Right lobe of liver (tissue), 6 donors: ENCODE measurements around the gene CTRB2. TPM values are rescaled to one million over a fixed set of nuclear protein-coding genes. Genes with fewer than 3 reads are reported as not detected.

Source experiments
- ATAC-seq, 4 donors: fragments of 200-7000 bp; cut with Tn5 transposase; one replicate each; pipeline ENCODE4 v1.9.1; 2020; ENCODE audit warnings: mild to moderate bottlenecking in 4 of 4, moderate library complexity in 4 of 4
- DNase-seq, 3 donors: peaks; one replicate each; pipeline ENCODE4 v3.0.0-alpha.2; 2020
- H3K27ac ChIP-seq, 3 donors: fragments of 200-600 bp; one replicate each; pipeline ENCODE4 v1.8.0; 2022
- H3K27me3 ChIP-seq, 2 donors: fragments of 200-600 bp; one replicate each; pipeline ENCODE4 v1.8.0; 2022
- H3K36me3 ChIP-seq, 4 donors: fragments of 200-600 bp; sonication (generic) in 1 of 4; one replicate each; pipeline versions ENCODE4 v1.5.1 to v1.8.0; 2017 to 2022; ENCODE audit warnings: control low read depth in 1 of 4
- H3K4me1 ChIP-seq, 4 donors: fragments of 200-600 bp; sonication (generic) in 1 of 4; one replicate each; pipeline versions ENCODE4 v1.5.1 to v1.8.0; 2017 to 2022; ENCODE audit warnings: control low read depth in 1 of 4
- H3K4me3 ChIP-seq, 3 donors: fragments of 200-600 bp; one replicate each; pipeline ENCODE4 v1.8.0; 2022
- H3K9me3 ChIP-seq, 4 donors: fragments of 200-600 bp; sonication (generic) in 1 of 4; one replicate each; pipeline versions ENCODE4 v1.5.1 to v1.8.0; 2017 to 2022; ENCODE audit warnings: control low read depth in 1 of 4
- POLR2A ChIP-seq: fragments of 450-650 bp; IDR thresholded peaks from one replicate; pipeline ENCODE4 v1.6.1; 2017; ENCODE audit warnings: antibody characterized with exemption, mild to moderate bottlenecking
- WGBS: methylation state at CpG from one replicate; pipeline ENCODE4 v1.1.6; 2018; ENCODE audit warnings: low coverage, low lambda C conversion rate; ENCODE audit not compliant: insufficient coverage; ENCODE audit errors: missing lambda C conversion rate; 5-methylcytosine and 5-hydroxymethylcytosine counted together
- intact Hi-C, 2 donors: fragments of 100-400 bp; cut with DNase I; formaldehyde crosslinking; loops; one replicate each; pipeline versions ENCODE4 v1.11.2 to v1.14.1; 2022
- total RNA-seq, 6 experiments: library from RNA; depleted of rRNA in 2 of 6; stranded (reverse); fragments of >200 nt in 2 of 6; fragmentation: NEBNext Ultra II Directional in 3 of 6; extraction: Animal tissue kit (Norgen Biotek cat#: 25700) in 3 of 6; gene quantifications; one replicate each; pipeline versions ENCODE4 v1.1.0 to v1.2.4, GENCODE V29; 2016 to 2023
- TF ChIP-seq, protein P1 (sequence below), 4 donors: fragments of 200-600 bp in 3 of 4; fragments of 450-650 bp in 1 of 4; IDR thresholded peaks; one replicate each; pipeline versions ENCODE4 v1.5.1 to v1.8.0; 2016 to 2022; ENCODE audit warnings: antibody characterized with exemption in 4 of 4, mild to moderate bottlenecking in 2 of 4
- donor health status: DM: no; HTN: yes; CAD: no.
- donor health status: DM: no; HTN: no; CAD: no.
- donor health status: DM: no; HTN: no; CAD: no.
- donor health status: DM: no; HTN: yes; CAD: no.
- donor health status: DM: no; HTN: yes; CAD: no.

The CTRB2 gene
- total RNA-seq, 6 experiments from 2014 or later, result not detected

DNA sequence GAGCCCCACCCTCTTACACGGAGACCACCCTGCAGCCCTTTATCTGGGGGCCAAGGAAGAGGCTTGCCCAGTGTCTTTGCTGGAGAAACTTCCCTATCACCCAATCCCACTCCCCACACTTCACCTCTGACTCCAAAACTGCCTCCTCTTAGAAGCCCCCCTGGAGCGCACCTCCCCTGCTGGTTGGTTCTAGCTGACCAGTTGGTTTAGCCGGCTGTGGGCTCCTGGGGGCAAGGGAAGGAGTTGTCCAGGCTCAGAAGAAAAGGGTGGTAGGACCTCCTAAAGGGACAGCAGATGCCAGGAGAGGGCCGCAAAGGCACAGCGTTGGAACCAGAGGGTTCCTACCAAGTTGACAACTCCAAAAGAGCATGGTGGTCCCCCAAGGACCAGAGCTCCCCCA lies 42.5 kb upstream of the CTRB2 start:
- intact Hi-C loops, result no loop called here
- no peaks in the 10 kb centered on the region for H3K27me3 ChIP-seq
- no peak for ATAC-seq
- no peaks in the 10 kb centered on the region for H3K36me3 ChIP-seq
- H3K4me3 ChIP-seq, result peak overlapping the region; percentile 81 to 89 (median 87)
- peak overlapping the region; percentile 60 to 87 (median 75) for H3K27ac ChIP-seq
- TF ChIP-seq, protein P1, sequence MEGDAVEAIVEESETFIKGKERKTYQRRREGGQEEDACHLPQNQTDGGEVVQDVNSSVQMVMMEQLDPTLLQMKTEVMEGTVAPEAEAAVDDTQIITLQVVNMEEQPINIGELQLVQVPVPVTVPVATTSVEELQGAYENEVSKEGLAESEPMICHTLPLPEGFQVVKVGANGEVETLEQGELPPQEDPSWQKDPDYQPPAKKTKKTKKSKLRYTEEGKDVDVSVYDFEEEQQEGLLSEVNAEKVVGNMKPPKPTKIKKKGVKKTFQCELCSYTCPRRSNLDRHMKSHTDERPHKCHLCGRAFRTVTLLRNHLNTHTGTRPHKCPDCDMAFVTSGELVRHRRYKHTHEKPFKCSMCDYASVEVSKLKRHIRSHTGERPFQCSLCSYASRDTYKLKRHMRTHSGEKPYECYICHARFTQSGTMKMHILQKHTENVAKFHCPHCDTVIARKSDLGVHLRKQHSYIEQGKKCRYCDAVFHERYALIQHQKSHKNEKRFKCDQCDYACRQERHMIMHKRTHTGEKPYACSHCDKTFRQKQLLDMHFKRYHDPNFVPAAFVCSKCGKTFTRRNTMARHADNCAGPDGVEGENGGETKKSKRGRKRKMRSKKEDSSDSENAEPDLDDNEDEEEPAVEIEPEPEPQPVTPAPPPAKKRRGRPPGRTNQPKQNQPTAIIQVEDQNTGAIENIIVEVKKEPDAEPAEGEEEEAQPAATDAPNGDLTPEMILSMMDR (IDR thresholded peaks at IDR 0.05), result no peak
- TF ChIP-seq POLR2A, result no peak
- WGBS, result no CpG with 5 or more reads among the region's 5 CpGs
- H3K9me3 ChIP-seq, result no peaks in the 10 kb centered on the region
- DNase-seq, result no peak
- peaks cover 0 to 61% (median 27%) of the 10 kb centered on the region in 4 donors for H3K4me1 ChIP-seq

DNA sequence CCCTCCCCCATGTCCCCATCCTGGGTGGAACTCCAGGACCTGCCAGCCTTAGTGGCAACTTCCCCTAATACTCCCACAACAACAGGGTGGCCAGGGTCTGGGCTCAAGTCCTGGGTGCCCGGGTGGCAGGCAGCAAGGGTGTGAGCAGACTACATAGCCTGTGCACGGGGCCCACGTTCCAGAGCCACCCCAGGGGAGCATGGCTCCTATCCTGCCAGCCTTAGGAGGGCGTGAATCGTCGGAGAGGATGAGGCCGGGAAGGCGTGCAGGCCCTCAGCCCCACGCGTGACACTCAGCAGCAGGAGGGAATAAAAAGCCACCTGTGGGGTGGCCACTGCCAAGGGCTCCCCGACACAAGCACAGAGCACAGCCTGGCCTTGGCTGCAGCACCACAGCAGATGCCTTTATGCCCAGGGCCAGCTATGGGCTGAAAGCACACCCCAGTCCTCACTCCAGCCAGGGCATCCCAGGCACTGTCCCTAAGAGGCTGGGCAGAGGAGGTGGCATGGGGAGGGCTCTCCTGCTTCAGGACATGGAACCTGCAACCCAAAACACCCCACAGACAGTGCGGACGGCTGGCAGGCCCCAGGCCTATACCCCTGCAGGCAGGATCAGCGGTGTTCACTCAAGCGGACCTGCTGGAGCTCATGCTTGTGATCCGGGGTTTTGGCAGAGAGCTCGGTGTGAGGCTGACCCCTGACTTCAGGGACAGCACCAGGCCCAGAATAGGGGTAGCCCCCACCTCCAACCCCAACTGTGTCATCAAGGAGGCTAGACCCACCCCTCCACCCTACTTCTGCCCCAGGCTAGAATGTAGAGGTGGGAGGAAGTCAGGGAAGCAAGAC lies 41.8 kb upstream of the CTRB2 start:
- WGBS, result 40% methylated on average over 1 of the region's 17 CpGs
- no peak for TF ChIP-seq POLR2A
- TF ChIP-seq, protein P1 (IDR thresholded peaks at IDR 0.05), result no peak
- peaks cover 0 to 62% (median 27%) of the 10 kb centered on the region in 4 donors for H3K4me1 ChIP-seq
- H3K4me3 ChIP-seq, result no peak overlapping the region
- DNase-seq (no peak), ATAC-seq (no peak)
- no peaks in the 10 kb centered on the region for H3K36me3 ChIP-seq
- H3K27me3 ChIP-seq, result no peaks in the 10 kb centered on the region
- H3K27ac ChIP-seq, result peak overlapping the region; percentile 15 to 87 (median 75)
- intact Hi-C loops, result no loop called here
- no peaks in the 10 kb centered on the region for H3K9me3 ChIP-seq

DNA sequence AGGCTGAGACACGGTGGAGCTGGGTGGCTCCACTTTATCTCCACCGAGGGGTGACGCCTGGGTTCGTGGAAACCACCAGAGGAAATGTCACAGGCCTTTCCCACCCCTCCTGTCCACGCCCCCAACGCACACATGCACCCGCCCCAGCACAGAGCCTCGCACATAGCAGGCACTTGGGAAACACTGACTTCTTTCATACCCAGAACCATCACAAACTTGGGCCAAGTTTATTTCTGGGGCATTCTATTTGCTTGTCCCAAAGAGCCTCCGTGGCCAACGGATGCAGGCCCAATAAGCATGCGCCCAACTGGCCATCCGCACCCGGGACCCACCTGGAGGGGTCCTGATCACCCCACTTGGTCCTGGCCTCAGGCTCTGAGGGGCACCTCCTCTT lies 41.2 kb upstream of the CTRB2 start:
- Histone ChIP-seq H3K4me3 (no peak overlapping the region), H3K4me1 (peaks cover 0 to 62% (median 26%) of the 10 kb centered on the region in 4 donors), H3K27ac (peak overlapping the region in 2 of 3 donors; percentile 75 to 87), H3K9me3 (no peaks in the 10 kb centered on the region), H3K27me3 (no peaks in the 10 kb centered on the region), H3K36me3 (no peaks in the 10 kb centered on the region)
- TF ChIP-seq POLR2A, result no peak
- TF ChIP-seq, protein P1 (IDR thresholded peaks at IDR 0.05), result no peak
- ATAC-seq, result no peak
- intact Hi-C loops, result no loop called here
- DNase-seq, result no peak
- WGBS, result 37% methylated on average over 3 of the region's 13 CpGs

DNA sequence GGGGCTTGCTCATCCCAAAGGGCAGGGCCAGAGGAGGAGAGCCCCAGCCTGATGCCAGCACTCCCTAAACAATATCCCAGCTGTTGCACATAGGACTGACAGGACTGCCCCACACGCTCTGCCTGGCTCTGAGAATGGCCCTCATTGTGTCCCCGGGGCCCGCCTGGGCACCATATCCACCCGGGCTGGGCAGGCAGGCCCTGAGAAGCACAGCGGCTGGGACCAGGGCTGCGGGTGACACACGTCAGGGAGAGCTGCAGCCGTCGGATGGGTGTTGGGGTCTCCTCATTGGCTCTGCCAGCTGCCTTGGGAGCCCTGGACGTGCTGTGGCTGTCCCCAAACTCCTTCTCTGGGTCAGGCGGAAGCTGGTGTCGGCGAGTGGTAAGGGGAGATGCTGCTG lies 40.3 kb upstream of the CTRB2 start:
- no peak for DNase-seq
- no peak overlapping the region for H3K4me3 ChIP-seq
- peaks cover 0 to 58% (median 22%) of the 10 kb centered on the region in 4 donors for H3K4me1 ChIP-seq
- intact Hi-C loops, result no loop called here
- H3K27ac ChIP-seq, result peak overlapping the region; percentile 20 to 87 (median 75)
- WGBS, result no CpG with 5 or more reads among the region's 13 CpGs
- ATAC-seq, result no peak
- no peaks in the 10 kb centered on the region for H3K9me3 ChIP-seq
- peaks cover 0 to 4% (median 1%) of the 10 kb centered on the region in 4 donors for H3K36me3 ChIP-seq
- H3K27me3 ChIP-seq, result no peaks in the 10 kb centered on the region
- TF ChIP-seq POLR2A, result no peak
- TF ChIP-seq, protein P1 (IDR thresholded peaks at IDR 0.05), result no peak
